ENCODE measurements around the gene THSD4. TPM values are rescaled to one million over a fixed set of nuclear protein-coding genes. Genes with fewer than 3 reads are reported as not detected.
"Not testable (repeated sequence)": the region's sequence is repeated elsewhere in the genome, so short reads cannot be mapped to it uniquely, and the experiment has no call there.

Gene THSD4
- total RNA-seq, 1 donor from 2014 or later = 116 TPM

GRCh38 chr15:71346464-71346863 lies 231.2 kb downstream of the THSD4 start:
- intact Hi-C loops (cut with DNase I) = no loop called here

GRCh38 chr15:71348597-71348996 lies 233.3 kb downstream of the THSD4 start:
- no peak for DNase-seq (ENCODE audit: low spot score)
- intact Hi-C loops (cut with DNase I) = no loop called here

More at GRCh38 chr15:71346464-71346863, 231.2 kb downstream of the THSD4 start:
- DNase-seq (ENCODE audit: low spot score) = no peak

- intact Hi-C loops (cut with DNase I) = no loop called here
- DNase-seq (ENCODE audit: low spot score) = no peak
Measured at GRCh38 chr15:71349336-71349735, 234.1 kb downstream of the THSD4 start.

- intact Hi-C loops (cut with DNase I) = no loop called here
- no peak for DNase-seq (ENCODE audit: low spot score)
Measured at GRCh38 chr15:71349736-71350526, 234.7 kb downstream of the THSD4 start.

GRCh38 chr15:71350622-71351378 lies 235.5 kb downstream of the THSD4 start:
- intact Hi-C loops (cut with DNase I) = no loop called here
- no peak for DNase-seq (ENCODE audit: low spot score)

GRCh38 chr15:71352125-71352524 lies 236.9 kb downstream of the THSD4 start:
- intact Hi-C loops (cut with DNase I) = no loop called here
- no peak for DNase-seq (ENCODE audit: low spot score)

GRCh38 chr15:71352765-71353164 lies 237.5 kb downstream of the THSD4 start:
- no peak for DNase-seq (ENCODE audit: low spot score)
- intact Hi-C loops (cut with DNase I) = no loop called here

GRCh38 chr15:71353171-71353570 lies 237.9 kb downstream of the THSD4 start:
- DNase-seq (ENCODE audit: low spot score) = no peak
- intact Hi-C loops (cut with DNase I) = no loop called here

- no peak for DNase-seq (ENCODE audit: low spot score)
- intact Hi-C loops (cut with DNase I) = no loop called here
Measured at GRCh38 chr15:71355268-71355667, 240.0 kb downstream of the THSD4 start.

- DNase-seq (ENCODE audit: low spot score) = no peak
- intact Hi-C loops (cut with DNase I) = no loop called here
Measured at GRCh38 chr15:71357321-71357732, 242.1 kb downstream of the THSD4 start.

GRCh38 chr15:71357967-71358366 lies 242.7 kb downstream of the THSD4 start:
- no peak for DNase-seq (ENCODE audit: low spot score)
- intact Hi-C loops (cut with DNase I) = no loop called here

GRCh38 chr15:71359246-71359645 lies 244.0 kb downstream of the THSD4 start:
- DNase-seq (ENCODE audit: low spot score) = no peak

GRCh38 chr15:71362556-71362955 lies 247.3 kb downstream of the THSD4 start:
- intact Hi-C loops (cut with DNase I) = loop anchor here (5.0 kb wide), 1 partner anchor 65 kb away; no protein-coding TSS in a partner anchor
- DNase-seq (ENCODE audit: low spot score) = no peak

More at GRCh38 chr15:71359246-71359645, 244.0 kb downstream of the THSD4 start:
- intact Hi-C loops (cut with DNase I) = no loop called here

- intact Hi-C loops (cut with DNase I) = loop anchor here (5.0 kb wide), 1 partner anchor 66 kb away; no protein-coding TSS in a partner anchor
- DNase-seq (ENCODE audit: low spot score) = no peak
Measured at GRCh38 chr15:71362987-71363968, 248.0 kb downstream of the THSD4 start.

GRCh38 chr15:71364117-71364584 lies 248.9 kb downstream of the THSD4 start:
- no peak for DNase-seq (ENCODE audit: low spot score)
- intact Hi-C loops (cut with DNase I) = loop anchor here (5.0 kb wide), 1 partner anchor 67 kb away; no protein-coding TSS in a partner anchor

GRCh38 chr15:71366522-71366921 lies 251.3 kb downstream of the THSD4 start:
- intact Hi-C loops (cut with DNase I) = no loop called here
- DNase-seq (ENCODE audit: low spot score) = no peak

GRCh38 chr15:71366926-71367325 lies 251.7 kb downstream of the THSD4 start:
- intact Hi-C loops (cut with DNase I) = no loop called here
- DNase-seq (ENCODE audit: low spot score) = no peak

GRCh38 chr15:71367737-71368136 lies 252.5 kb downstream of the THSD4 start:
- intact Hi-C loops (cut with DNase I); DNase-seq (ENCODE audit: low spot score): not testable (repeated sequence)

GRCh38 chr15:71372769-71373168 lies 257.5 kb downstream of the THSD4 start:
- DNase-seq (ENCODE audit: low spot score); intact Hi-C loops (cut with DNase I): not testable (repeated sequence)

Measured in cardiac septum (tissue), 1 donor.